ENCODE results near the gene PROK1.
A peak's percentile ranks its signal among the peaks of the same experiment; 100 is the strongest.

Gene PROK1

GRCh38 chr1:110444561-110444960 is 6.4 kb upstream of the PROK1 start:
- H3K27me3 Mint-ChIP-seq: peaks cover 3% of the 10 kb centered on the region
- H3K36me3 Mint-ChIP-seq: no peaks in the 10 kb centered on the region
- H3K4me3 Mint-ChIP-seq: no peak overlapping the region
- ATAC-seq: no peak
- H3K9me3 Mint-ChIP-seq: no peaks in the 10 kb centered on the region
- H3K27ac Mint-ChIP-seq: no peak overlapping the region
- no peaks in the 10 kb centered on the region for H3K4me1 Mint-ChIP-seq

GRCh38 chr1:110449661-110450651 is 993 bp upstream of the PROK1 start:
- no peak overlapping the region for H3K4me3 Mint-ChIP-seq
- peaks cover 15% of the 10 kb centered on the region for H3K27me3 Mint-ChIP-seq
- H3K27ac Mint-ChIP-seq: no peak overlapping the region
- H3K36me3 Mint-ChIP-seq: no peaks in the 10 kb centered on the region
- ATAC-seq: no peak
- H3K4me1 Mint-ChIP-seq: no peaks in the 10 kb centered on the region
- no peaks in the 10 kb centered on the region for H3K9me3 Mint-ChIP-seq

- H3K36me3 Mint-ChIP-seq: no peaks in the 10 kb centered on the region
- H3K4me3 Mint-ChIP-seq: no peak overlapping the region
- H3K4me1 Mint-ChIP-seq: no peaks in the 10 kb centered on the region
- peaks cover 15% of the 10 kb centered on the region for H3K27me3 Mint-ChIP-seq
- no peak for ATAC-seq
- H3K9me3 Mint-ChIP-seq: no peaks in the 10 kb centered on the region
- H3K27ac Mint-ChIP-seq: no peak overlapping the region
Observed at GRCh38 chr1:110452330-110452729, 1.4 kb downstream of the PROK1 start.

- Mint-ChIP-seq H3K9me3 (no peaks in the 10 kb centered on the region), H3K27ac (no peak overlapping the region), H3K4me3 (no peak overlapping the region), H3K36me3 (no peaks in the 10 kb centered on the region), H3K4me1 (no peaks in the 10 kb centered on the region), H3K27me3 (peaks cover 15% of the 10 kb centered on the region)
- ATAC-seq: no peak
Observed at GRCh38 chr1:110453829-110454228, 2.9 kb downstream of the PROK1 start.

GRCh38 chr1:110454328-110454727 is 3.4 kb downstream of the PROK1 start:
- Mint-ChIP-seq H3K27me3 (peaks cover 15% of the 10 kb centered on the region), H3K36me3 (no peaks in the 10 kb centered on the region), H3K27ac (no peak overlapping the region), H3K4me1 (no peaks in the 10 kb centered on the region), H3K9me3 (no peaks in the 10 kb centered on the region), H3K4me3 (no peak overlapping the region)
- no peak for ATAC-seq

- H3K4me3 Mint-ChIP-seq: no peak overlapping the region
- no peaks in the 10 kb centered on the region for H3K36me3 Mint-ChIP-seq
- peaks cover 15% of the 10 kb centered on the region for H3K27me3 Mint-ChIP-seq
- no peaks in the 10 kb centered on the region for H3K4me1 Mint-ChIP-seq
- H3K27ac Mint-ChIP-seq: no peak overlapping the region
- no peak for ATAC-seq
- H3K9me3 Mint-ChIP-seq: no peaks in the 10 kb centered on the region
Observed at GRCh38 chr1:110455151-110455550, 4.2 kb downstream of the PROK1 start.

- no peak for ATAC-seq
- Mint-ChIP-seq H3K9me3 (no peaks in the 10 kb centered on the region), H3K27me3 (peaks cover 4% of the 10 kb centered on the region), H3K4me3 (no peak overlapping the region), H3K4me1 (no peaks in the 10 kb centered on the region), H3K36me3 (no peaks in the 10 kb centered on the region), H3K27ac (no peak overlapping the region)
Observed at GRCh38 chr1:110457206-110457605, 6.3 kb downstream of the PROK1 start.

GRCh38 chr1:110460253-110461220 is 9.6 kb downstream of the PROK1 start:
- Mint-ChIP-seq H3K4me3 (no peak overlapping the region), H3K36me3 (no peaks in the 10 kb centered on the region), H3K27ac (no peak overlapping the region), H3K27me3 (peaks cover 10% of the 10 kb centered on the region), H3K9me3 (no peaks in the 10 kb centered on the region), H3K4me1 (no peaks in the 10 kb centered on the region)
- ATAC-seq: peak; percentile 80

- ATAC-seq: no peak
- H3K27me3 Mint-ChIP-seq: peaks cover 11% of the 10 kb centered on the region
- no peaks in the 10 kb centered on the region for H3K9me3 Mint-ChIP-seq
- H3K36me3 Mint-ChIP-seq: no peaks in the 10 kb centered on the region
- H3K4me3 Mint-ChIP-seq: no peak overlapping the region
- no peak overlapping the region for H3K27ac Mint-ChIP-seq
- H3K4me1 Mint-ChIP-seq: no peaks in the 10 kb centered on the region
Observed at GRCh38 chr1:110462093-110462492, 11.1 kb downstream of the PROK1 start.

- H3K9me3 Mint-ChIP-seq: no peaks in the 10 kb centered on the region
- H3K36me3 Mint-ChIP-seq: no peaks in the 10 kb centered on the region
- H3K27ac Mint-ChIP-seq: no peak overlapping the region
- H3K4me3 Mint-ChIP-seq: no peak overlapping the region
- no peaks in the 10 kb centered on the region for H3K4me1 Mint-ChIP-seq
- peaks cover 11% of the 10 kb centered on the region for H3K27me3 Mint-ChIP-seq
- no peak for ATAC-seq
Observed at GRCh38 chr1:110462964-110463363, 12.0 kb downstream of the PROK1 start.

GRCh38 chr1:110463725-110464124 is 12.8 kb downstream of the PROK1 start:
- no peak overlapping the region for H3K27ac Mint-ChIP-seq
- H3K9me3 Mint-ChIP-seq: no peaks in the 10 kb centered on the region
- H3K27me3 Mint-ChIP-seq: peaks cover 11% of the 10 kb centered on the region
- H3K36me3 Mint-ChIP-seq: no peaks in the 10 kb centered on the region
- no peak for ATAC-seq
- no peaks in the 10 kb centered on the region for H3K4me1 Mint-ChIP-seq
- H3K4me3 Mint-ChIP-seq: no peak overlapping the region

GRCh38 chr1:110464340-110464739 is 13.4 kb downstream of the PROK1 start:
- no peak overlapping the region for H3K27ac Mint-ChIP-seq

GRCh38 chr1:110465038-110465813 is 14.3 kb downstream of the PROK1 start:
- Mint-ChIP-seq H3K36me3 (no peaks in the 10 kb centered on the region), H3K9me3 (no peaks in the 10 kb centered on the region), H3K4me1 (no peaks in the 10 kb centered on the region), H3K27me3 (peaks cover 11% of the 10 kb centered on the region), H3K4me3 (no peak overlapping the region), H3K27ac (no peak overlapping the region)
- peak; percentile 16 for ATAC-seq

More at GRCh38 chr1:110464340-110464739, 13.4 kb downstream of the PROK1 start:
- ATAC-seq: no peak
- H3K4me1 Mint-ChIP-seq: no peaks in the 10 kb centered on the region
- no peak overlapping the region for H3K4me3 Mint-ChIP-seq
- H3K27me3 Mint-ChIP-seq: peaks cover 11% of the 10 kb centered on the region
- H3K9me3 Mint-ChIP-seq: no peaks in the 10 kb centered on the region
- H3K36me3 Mint-ChIP-seq: no peaks in the 10 kb centered on the region

GRCh38 chr1:110465814-110466380 is 14.9 kb downstream of the PROK1 start:
- no peak overlapping the region for H3K4me3 Mint-ChIP-seq
- no peak for ATAC-seq
- H3K27me3 Mint-ChIP-seq: peaks cover 11% of the 10 kb centered on the region
- H3K27ac Mint-ChIP-seq: no peak overlapping the region
- H3K4me1 Mint-ChIP-seq: no peaks in the 10 kb centered on the region
- H3K9me3 Mint-ChIP-seq: no peaks in the 10 kb centered on the region
- no peaks in the 10 kb centered on the region for H3K36me3 Mint-ChIP-seq
